Gastroesophageal sphincter (tissue), 3 donors: ENCODE data around the gene GPC4.

Experiments used
- CTCF ChIP-seq, 4 experiments: fragments of 200-600 bp in 2 of 4; fragments of 450-650 bp in 2 of 4; sonication (generic) in 1 of 4; IDR thresholded peaks; one replicate each; pipeline ENCODE4 v1.5.1; 2017 to 2019; ENCODE audit warnings: antibody characterized with exemption in 4 of 4, mild to moderate bottlenecking in 2 of 4, moderate library complexity in 2 of 4
- EP300 ChIP-seq: sonication (generic); formaldehyde crosslinking; IDR thresholded peaks from one replicate; pipeline ENCODE4 v1.6.1; 2017; ENCODE audit warnings: antibody characterized with exemption, mild to moderate bottlenecking
- POLR2A ChIP-seq, 2 donors: fragments of 450-650 bp; IDR thresholded peaks; one replicate each; pipeline ENCODE4 v1.6.1; 2017; ENCODE audit warnings: antibody characterized with exemption in 2 of 2, mild to moderate bottlenecking in 2 of 2, moderate library complexity in 1 of 2
- POLR2AphosphoS5 ChIP-seq: sonication (generic); formaldehyde crosslinking; IDR thresholded peaks from one replicate; pipeline ENCODE4 v1.6.1; 2017; ENCODE audit warnings: antibody characterized with exemption

GRCh38 chrX:133285341-133285740 is 129.9 kb downstream of the GPC4 start:
- TF ChIP-seq CTCF (IDR thresholded peaks at IDR 0.05): no peak
- no peak for TF ChIP-seq POLR2AphosphoS5
- no peak for TF ChIP-seq POLR2A (IDR thresholded peaks at IDR 0.05)
- no peak for TF ChIP-seq EP300
